Trophoblast cell (in vitro differentiated cells and primary cell): ENCODE measurements around the gene RRP36.

ENCODE experiments used
- DNase-seq, 2 donors: peaks; one replicate each; pipeline ENCODE4 v3.0.0-alpha.2; 2016
- H2AFZ ChIP-seq: 2 replicates; pipeline ENCODE4 v1.6.1; 2013; ENCODE audit warnings: low read length, moderate library complexity, mild to moderate bottlenecking; ENCODE audit not compliant: insufficient read depth, poor library complexity
- H2AK5ac ChIP-seq: 2 replicates; pipeline ENCODE4 v1.6.1; 2013; ENCODE audit warnings: mild to moderate bottlenecking, low read length
- H2BK120ac ChIP-seq: 2 replicates; pipeline ENCODE4 v1.6.1; 2013; ENCODE audit warnings: low read length, mild to moderate bottlenecking, moderate library complexity; ENCODE audit not compliant: insufficient read depth, poor library complexity
- H2BK12ac ChIP-seq: 2 replicates; pipeline ENCODE4 v1.6.1; 2013; ENCODE audit warnings: mild to moderate bottlenecking, low read length, moderate library complexity
- H2BK5ac ChIP-seq: 2 replicates; pipeline ENCODE4 v1.6.1; 2013; ENCODE audit warnings: low read length, low read depth, moderate library complexity, mild to moderate bottlenecking; ENCODE audit not compliant: poor library complexity
- H3K14ac ChIP-seq: 2 replicates; pipeline ENCODE4 v1.6.1; 2013; ENCODE audit warnings: mild to moderate bottlenecking, low read length
- H3K18ac ChIP-seq: 2 replicates; pipeline ENCODE4 v1.6.1; 2013; ENCODE audit warnings: mild to moderate bottlenecking, low read length
- H3K23ac ChIP-seq: 2 replicates; pipeline ENCODE4 v1.6.1; 2013; ENCODE audit warnings: low read length
- H3K27ac ChIP-seq: 2 replicates; pipeline ENCODE4 v1.5.1; 2013; ENCODE audit warnings: low read depth, mild to moderate bottlenecking, inconsistent platforms, low read length, moderate library complexity
- H3K27me3 ChIP-seq: 2 replicates; pipeline ENCODE4 v1.6.1; 2013; ENCODE audit warnings: inconsistent platforms, mild to moderate bottlenecking, low read length, moderate library complexity; ENCODE audit not compliant: insufficient read depth
- H3K36me3 ChIP-seq, 2 experiments: 1 replicate in 1 of 2; 2 replicates in 1 of 2; pipeline ENCODE4 v1.6.1; 2013; ENCODE audit warnings: low read length in 2 of 2, mild to moderate bottlenecking in 2 of 2, moderate library complexity in 1 of 2; ENCODE audit not compliant: insufficient read depth in 2 of 2, control insufficient read depth in 1 of 2
- H3K4ac ChIP-seq: 2 replicates; pipeline ENCODE4 v1.6.1; 2013; ENCODE audit warnings: low read depth, mild to moderate bottlenecking, low read length, moderate library complexity
- H3K4me1 ChIP-seq, 2 experiments: 1 replicate in 1 of 2; 2 replicates in 1 of 2; pipeline ENCODE4 v1.6.1; 2013; ENCODE audit warnings: low read length in 2 of 2, mild to moderate bottlenecking in 2 of 2, moderate library complexity in 1 of 2; ENCODE audit not compliant: insufficient read depth in 2 of 2, control insufficient read depth in 1 of 2
- H3K4me2 ChIP-seq: 2 replicates; pipeline ENCODE4 v1.6.1; 2013; ENCODE audit warnings: inconsistent platforms, mild to moderate bottlenecking, low read length, moderate library complexity
- H3K4me3 ChIP-seq: 2 replicates; pipeline ENCODE4 v1.5.1; 2013; ENCODE audit warnings: mild to moderate bottlenecking, low read depth, low read length, inconsistent platforms
- H3K79me1 ChIP-seq: one replicate; pipeline ENCODE4 v1.6.1; 2013; ENCODE audit warnings: low read length
- H3K79me2 ChIP-seq: 2 replicates; pipeline ENCODE4 v1.6.1; 2013; ENCODE audit warnings: low read length, mild to moderate bottlenecking; ENCODE audit not compliant: control insufficient read depth, insufficient read depth, poor library complexity
- H3K9ac ChIP-seq: 2 replicates; pipeline ENCODE4 v1.6.1; 2013; ENCODE audit warnings: mild to moderate bottlenecking, low read length
- H3K9me3 ChIP-seq: 2 replicates; pipeline ENCODE4 v1.6.1; 2013; ENCODE audit warnings: low read depth, mild to moderate bottlenecking, control low read depth, inconsistent platforms, low read length; ENCODE audit not compliant: insufficient read depth
- H4K12ac ChIP-seq: 2 replicates; pipeline ENCODE4 v1.6.1; 2013; ENCODE audit warnings: low read depth, mild to moderate bottlenecking, low read length, moderate library complexity
- H4K8ac ChIP-seq: 2 replicates; pipeline ENCODE4 v1.6.1; 2013; ENCODE audit warnings: low read depth, mild to moderate bottlenecking, low read length, moderate library complexity
- H4K91ac ChIP-seq: one replicate; pipeline ENCODE4 v1.6.1; 2013; ENCODE audit warnings: low read depth, mild to moderate bottlenecking, low read length, moderate library complexity
- WGBS: extraction: QIAGEN DNeasy Blood & Tissue Kit; methylation state at CpG from one replicate; pipeline ENCODE4 v1.1.7; 2013; ENCODE audit warnings: missing lambda C conversion rate; ENCODE audit not compliant: insufficient read length, insufficient coverage; ENCODE audit errors: extremely low coverage; 5-methylcytosine and 5-hydroxymethylcytosine counted together

The RRP36 gene

GRCh38 chr6:43043310-43043709, 21.9 kb downstream of the RRP36 start:
- no peak overlapping the region for H3K4me2 ChIP-seq
- WGBS, result no CpG with 5 or more reads among the region's 9 CpGs
- H2BK12ac ChIP-seq, result no peak overlapping the region
- H2AK5ac ChIP-seq, result no peak overlapping the region
- H4K91ac ChIP-seq, result no peak overlapping the region
- H3K9me3 ChIP-seq, result no peaks in the 10 kb centered on the region
- H3K36me3 ChIP-seq, result peaks cover 77 to 78% of the 10 kb centered on the region in 2 experiments
- no peaks in the 10 kb centered on the region for H3K79me2 ChIP-seq
- H2AFZ ChIP-seq, result no peak overlapping the region
- no peak overlapping the region for H4K8ac ChIP-seq
- H3K4ac ChIP-seq, result no peak overlapping the region
- H4K12ac ChIP-seq, result peak overlapping the region; percentile 37
- no peak overlapping the region for H3K4me3 ChIP-seq
- no peak overlapping the region for H3K14ac ChIP-seq
- H3K27ac ChIP-seq, result no peak overlapping the region
- H3K18ac ChIP-seq, result no peak overlapping the region
- no peaks in the 10 kb centered on the region for H3K27me3 ChIP-seq
- no peak overlapping the region for H3K9ac ChIP-seq
- DNase-seq, result no peak
- no peaks in the 10 kb centered on the region for H3K79me1 ChIP-seq
- H3K23ac ChIP-seq, result no peak overlapping the region
- H3K4me1 ChIP-seq, result no peaks in the 10 kb centered on the region
- H2BK5ac ChIP-seq, result no peak overlapping the region
- no peak overlapping the region for H2BK120ac ChIP-seq

- H2BK120ac ChIP-seq, result no peak overlapping the region
- no peak overlapping the region for H3K4me2 ChIP-seq
- no peak overlapping the region for H4K12ac ChIP-seq
- WGBS, result no CpG with 5 or more reads among the region's 11 CpGs
- no peak overlapping the region for H3K27ac ChIP-seq
- no peak overlapping the region for H3K18ac ChIP-seq
- no peak overlapping the region for H4K8ac ChIP-seq
- DNase-seq, result no peak
- H2BK5ac ChIP-seq, result no peak overlapping the region
- H3K4ac ChIP-seq, result no peak overlapping the region
- H3K9me3 ChIP-seq, result no peaks in the 10 kb centered on the region
- H3K23ac ChIP-seq, result no peak overlapping the region
- H3K79me1 ChIP-seq, result no peaks in the 10 kb centered on the region
- no peak overlapping the region for H2BK12ac ChIP-seq
- H4K91ac ChIP-seq, result no peak overlapping the region
- no peaks in the 10 kb centered on the region for H3K4me1 ChIP-seq
- H2AK5ac ChIP-seq, result no peak overlapping the region
- no peaks in the 10 kb centered on the region for H3K27me3 ChIP-seq
- H3K9ac ChIP-seq, result no peak overlapping the region
- H3K79me2 ChIP-seq, result no peaks in the 10 kb centered on the region
- H2AFZ ChIP-seq, result no peak overlapping the region
- H3K14ac ChIP-seq, result no peak overlapping the region
- no peak overlapping the region for H3K4me3 ChIP-seq
- H3K36me3 ChIP-seq, result peaks cover 71 to 74% of the 10 kb centered on the region in 2 experiments
These were observed 24.0 kb downstream of the RRP36 start for GRCh38 chr6:43045371-43045930.

- H2AFZ ChIP-seq, result no peak overlapping the region
- H3K23ac ChIP-seq, result no peak overlapping the region
- H3K27me3 ChIP-seq, result no peaks in the 10 kb centered on the region
- no peak overlapping the region for H3K4ac ChIP-seq
- peaks cover 2% of the 10 kb centered on the region for H3K79me1 ChIP-seq
- no peak overlapping the region for H3K9ac ChIP-seq
- H4K91ac ChIP-seq, result no peak overlapping the region
- H2AK5ac ChIP-seq, result no peak overlapping the region
- H3K9me3 ChIP-seq, result no peaks in the 10 kb centered on the region
- H3K4me3 ChIP-seq, result no peak overlapping the region
- DNase-seq, result no peak
- no peak overlapping the region for H4K8ac ChIP-seq
- no peak overlapping the region for H2BK120ac ChIP-seq
- peaks cover 8 to 20% of the 10 kb centered on the region in 2 experiments for H3K4me1 ChIP-seq
- H3K4me2 ChIP-seq, result no peak overlapping the region
- H2BK12ac ChIP-seq, result no peak overlapping the region
- no peak overlapping the region for H3K18ac ChIP-seq
- no peak overlapping the region for H2BK5ac ChIP-seq
- H3K79me2 ChIP-seq, result peaks cover 2% of the 10 kb centered on the region
- H4K12ac ChIP-seq, result no peak overlapping the region
- peaks cover 71 to 74% of the 10 kb centered on the region in 2 experiments for H3K36me3 ChIP-seq
- no CpG with 5 or more reads among the region's 7 CpGs for WGBS
- H3K14ac ChIP-seq, result no peak overlapping the region
- no peak overlapping the region for H3K27ac ChIP-seq
These were observed 26.6 kb downstream of the RRP36 start for GRCh38 chr6:43047998-43048397.

DNA sequence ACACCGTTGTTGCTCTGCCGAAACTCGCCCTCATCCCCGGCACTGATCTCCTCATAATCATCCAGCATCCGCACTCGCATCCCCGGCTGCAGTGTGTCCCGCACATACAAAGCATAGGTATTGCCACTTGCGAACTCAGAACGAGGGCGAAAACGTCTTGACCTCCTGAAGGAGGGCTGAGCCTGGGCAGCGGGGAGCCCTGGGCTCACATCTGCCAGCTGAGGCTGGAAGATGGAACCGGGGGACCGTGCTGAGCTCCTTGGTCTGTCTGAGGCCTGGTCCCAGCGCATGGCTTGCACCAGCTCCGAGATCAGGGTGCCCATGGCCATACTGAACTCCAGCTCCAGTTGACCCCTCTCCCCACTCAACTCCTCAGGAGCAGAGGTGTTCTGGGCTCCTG, 29.6 kb downstream of the RRP36 start:
- Histone ChIP-seq H3K79me2 (peaks cover 8% of the 10 kb centered on the region), H3K4me1 (peaks cover 18 to 38% of the 10 kb centered on the region in 2 experiments), H2AK5ac (no peak overlapping the region), H2BK120ac (no peak overlapping the region), H3K4me2 (peak overlapping the region; percentile 14), H4K91ac (no peak overlapping the region), H3K14ac (no peak overlapping the region), H4K12ac (no peak overlapping the region), H3K23ac (no peak overlapping the region), H3K36me3 (peaks cover 47 to 53% of the 10 kb centered on the region in 2 experiments), H2BK12ac (no peak overlapping the region), H3K18ac (no peak overlapping the region), H3K27me3 (no peaks in the 10 kb centered on the region), H3K9ac (no peak overlapping the region), H2BK5ac (no peak overlapping the region), H4K8ac (no peak overlapping the region), H3K27ac (no peak overlapping the region), H3K9me3 (no peaks in the 10 kb centered on the region), H3K79me1 (peaks cover 9% of the 10 kb centered on the region), H2AFZ (no peak overlapping the region), H3K4me3 (peak overlapping the region; percentile 21), H3K4ac (no peak overlapping the region)
- no peak for DNase-seq
- no CpG with 5 or more reads among the region's 17 CpGs for WGBS
